Activated B cell treated with CpG ODN at 0.5 μM for 24 hours (primary cell): ENCODE data around the gene CDK11A. TPM values are rescaled to one million over a fixed set of nuclear protein-coding genes. Genes with fewer than 3 reads are reported as not detected.

Experiments
- ATAC-seq: fragments of 200-7000 bp; cut with Tn5 transposase; one replicate; pipeline ENCODE4 v1.10.0; 2021; ENCODE audit warnings: low read depth, mild to moderate bottlenecking, moderate library complexity
- CTCF ChIA-PET: fragments of 350-600 bp; sonication (Branson Sonifier 250); formaldehyde crosslinking; loops from one replicate; lab custom pipeline; 2021; ENCODE audit warnings: antibody characterized with exemption; lab: Charles Lee
- POLR2A ChIA-PET: fragments of 350-600 bp; sonication (Branson Sonifier 250); formaldehyde crosslinking; loops from one replicate; lab custom pipeline; 2021; ENCODE audit warnings: antibody characterized with exemption; lab: Charles Lee
- DNase-seq: peaks from one replicate; pipeline ENCODE4 v3.0.0; 2022
- H3K27ac Mint-ChIP-seq: one replicate; pipeline ENCODE4 v1.8.0; 2020; ENCODE audit warnings: mixed read lengths
- H3K27me3 Mint-ChIP-seq: one replicate; pipeline ENCODE4 v1.8.0; 2021; ENCODE audit warnings: mixed read lengths
- H3K36me3 Mint-ChIP-seq: one replicate; pipeline ENCODE4 v1.8.0; 2021; ENCODE audit warnings: low read depth, mixed read lengths
- H3K4me1 Mint-ChIP-seq: one replicate; pipeline ENCODE4 v1.8.0; 2021; ENCODE audit warnings: mixed read lengths
- H3K4me3 Mint-ChIP-seq: one replicate; pipeline ENCODE4 v1.8.0; 2020; ENCODE audit warnings: mild to moderate bottlenecking, mixed read lengths
- H3K9me3 Mint-ChIP-seq: one replicate; pipeline ENCODE4 v1.8.0; 2020; ENCODE audit warnings: mixed read lengths
- intact Hi-C: fragments of 100-400 bp; cut with micrococcal nuclease; formaldehyde crosslinking; loops from one replicate; pipeline ENCODE4 v1.15.1; 2024
- total RNA-seq: library from RNA; stranded (reverse); gene quantifications from 2 replicates; pipeline ENCODE4 v1.2.3, GENCODE V29; 2022
- TF ChIP-seq, protein P1 (sequence below): fragments of 200-600 bp; IDR thresholded peaks from one replicate; pipeline ENCODE4 v1.8.0; 2022; ENCODE audit warnings: antibody characterized with exemption, mild to moderate bottlenecking

Gene CDK11A
- total RNA-seq, 1 donor from 2014 or later: 58.9 TPM

DNA sequence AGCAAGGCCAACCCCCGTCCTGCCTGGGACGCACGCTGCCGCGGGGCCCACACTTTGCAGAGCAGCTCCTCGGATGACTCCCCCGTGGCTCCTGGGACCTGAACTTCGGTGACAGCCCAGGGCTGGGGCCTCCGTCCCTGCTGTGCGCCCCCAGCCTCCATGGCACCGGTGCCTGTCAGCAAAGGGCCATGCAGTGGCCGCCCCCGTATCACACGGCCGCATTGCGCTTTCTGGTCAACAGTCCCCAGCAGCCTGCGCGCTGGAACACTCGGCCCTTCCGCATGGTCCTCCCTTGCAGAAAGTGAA, 36.1 kb upstream of the CDK11A start:
- CTCF ChIA-PET: no interaction called here
- no peak overlapping the region for H3K4me3 Mint-ChIP-seq
- intact Hi-C loops: no loop called here

DNA sequence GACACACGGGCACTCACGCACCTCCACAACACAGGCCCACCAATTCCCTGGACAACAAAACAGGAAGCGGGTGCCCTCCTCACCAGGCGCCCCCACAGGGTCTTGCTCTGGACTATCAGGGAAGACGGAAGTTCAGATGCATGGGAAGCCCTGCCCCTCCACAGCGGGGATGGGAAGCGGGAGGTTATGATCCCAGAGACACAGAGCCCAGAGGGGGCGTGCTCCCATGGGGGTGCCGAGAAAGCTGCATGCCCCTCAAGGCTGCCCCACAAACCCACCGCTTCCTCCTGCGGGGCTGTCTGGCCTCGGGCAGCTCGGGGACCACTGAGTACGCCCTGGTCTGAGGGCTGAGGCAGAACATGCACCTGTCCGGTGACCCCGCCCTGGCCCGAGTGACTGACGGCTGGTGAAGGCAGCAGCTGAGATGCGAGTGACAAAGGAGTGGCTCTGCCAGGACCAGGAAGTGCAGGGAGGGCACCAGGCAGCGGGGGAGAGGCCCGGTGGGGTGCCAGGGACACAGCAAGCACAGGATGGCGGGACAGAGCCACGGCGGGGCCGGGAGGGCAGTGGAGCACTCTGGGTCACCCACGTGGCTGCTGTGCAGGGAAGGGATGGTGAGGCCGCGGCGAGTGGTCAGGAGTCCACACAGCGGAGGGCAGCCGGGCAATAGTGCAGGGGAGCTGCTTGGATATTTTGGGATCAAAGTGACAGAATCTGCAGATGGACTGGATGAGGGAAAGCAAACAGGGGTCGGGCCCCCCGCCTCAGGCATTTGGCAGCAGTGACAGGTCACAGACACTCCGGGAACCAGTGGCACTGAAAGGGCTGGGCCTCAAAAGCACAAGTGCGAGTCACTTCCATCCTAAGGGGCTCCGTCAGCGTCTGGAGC, 35.5 kb upstream of the CDK11A start:
- peaks cover 86% of the 10 kb centered on the region for H3K36me3 Mint-ChIP-seq
- TF ChIP-seq, protein P1, sequence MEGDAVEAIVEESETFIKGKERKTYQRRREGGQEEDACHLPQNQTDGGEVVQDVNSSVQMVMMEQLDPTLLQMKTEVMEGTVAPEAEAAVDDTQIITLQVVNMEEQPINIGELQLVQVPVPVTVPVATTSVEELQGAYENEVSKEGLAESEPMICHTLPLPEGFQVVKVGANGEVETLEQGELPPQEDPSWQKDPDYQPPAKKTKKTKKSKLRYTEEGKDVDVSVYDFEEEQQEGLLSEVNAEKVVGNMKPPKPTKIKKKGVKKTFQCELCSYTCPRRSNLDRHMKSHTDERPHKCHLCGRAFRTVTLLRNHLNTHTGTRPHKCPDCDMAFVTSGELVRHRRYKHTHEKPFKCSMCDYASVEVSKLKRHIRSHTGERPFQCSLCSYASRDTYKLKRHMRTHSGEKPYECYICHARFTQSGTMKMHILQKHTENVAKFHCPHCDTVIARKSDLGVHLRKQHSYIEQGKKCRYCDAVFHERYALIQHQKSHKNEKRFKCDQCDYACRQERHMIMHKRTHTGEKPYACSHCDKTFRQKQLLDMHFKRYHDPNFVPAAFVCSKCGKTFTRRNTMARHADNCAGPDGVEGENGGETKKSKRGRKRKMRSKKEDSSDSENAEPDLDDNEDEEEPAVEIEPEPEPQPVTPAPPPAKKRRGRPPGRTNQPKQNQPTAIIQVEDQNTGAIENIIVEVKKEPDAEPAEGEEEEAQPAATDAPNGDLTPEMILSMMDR: no peak
- no peaks in the 10 kb centered on the region for H3K9me3 Mint-ChIP-seq
- no peak overlapping the region for H3K27ac Mint-ChIP-seq
- ChIA-PET CTCF (no interaction called here), POLR2A (no interaction called here)
- no peaks in the 10 kb centered on the region for H3K27me3 Mint-ChIP-seq
- DNase-seq (no peak), ATAC-seq (no peak)
- H3K4me1 Mint-ChIP-seq: no peaks in the 10 kb centered on the region
- no peak overlapping the region for H3K4me3 Mint-ChIP-seq
- intact Hi-C loops: no loop called here

More for the DNA sequence above, 36.1 kb upstream of the CDK11A start:
- POLR2A ChIA-PET: no interaction called here
- peaks cover 2% of the 10 kb centered on the region for H3K4me1 Mint-ChIP-seq
- H3K9me3 Mint-ChIP-seq: no peaks in the 10 kb centered on the region
- DNase-seq: no peak
- TF ChIP-seq, protein P1: no peak
- H3K27me3 Mint-ChIP-seq: no peaks in the 10 kb centered on the region
- H3K27ac Mint-ChIP-seq: no peak overlapping the region
- ATAC-seq: no peak
- H3K36me3 Mint-ChIP-seq: peaks cover 85% of the 10 kb centered on the region

DNA sequence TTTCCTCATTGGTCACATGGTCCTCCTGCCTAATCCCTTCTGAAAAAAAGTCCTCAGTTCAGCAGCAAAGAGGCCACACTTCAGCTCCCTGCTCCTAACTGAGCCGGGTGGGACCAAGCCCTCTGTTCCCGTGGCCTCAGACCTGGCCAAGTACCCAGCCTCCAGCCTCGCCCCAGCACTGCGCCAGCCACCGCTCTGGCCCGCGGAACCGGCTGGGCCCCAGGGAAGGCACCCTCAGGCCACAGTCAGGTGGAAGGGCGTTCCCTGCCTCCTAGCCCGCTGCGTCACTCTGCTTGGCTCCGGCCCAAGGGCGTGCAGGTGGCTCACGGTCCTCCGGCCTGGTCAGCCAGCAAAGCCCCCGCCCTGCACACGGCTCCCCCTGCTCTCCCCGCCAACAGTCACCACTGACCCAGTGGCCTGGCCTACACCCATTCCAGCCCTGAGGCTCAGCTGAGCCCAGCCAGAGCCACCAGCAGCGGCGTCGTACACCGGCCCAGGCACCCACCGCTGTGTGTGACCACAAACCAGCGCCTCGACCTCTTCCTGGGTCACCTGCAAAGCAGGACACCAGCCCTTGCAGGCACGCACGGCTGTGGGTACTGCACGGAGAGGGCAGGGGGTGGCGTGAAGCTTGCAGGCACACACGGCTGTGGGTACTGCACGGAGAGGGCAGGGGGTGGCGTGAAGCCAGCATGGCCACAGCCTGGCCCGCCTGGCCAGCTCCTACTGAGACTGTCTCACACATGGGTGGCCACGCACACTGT, 34.7 kb upstream of the CDK11A start:
- H3K27ac Mint-ChIP-seq: no peak overlapping the region
- no peak for ATAC-seq
- H3K4me3 Mint-ChIP-seq: no peak overlapping the region
- no peak for DNase-seq
- H3K4me1 Mint-ChIP-seq: no peaks in the 10 kb centered on the region
- peaks cover 83% of the 10 kb centered on the region for H3K36me3 Mint-ChIP-seq
- no peaks in the 10 kb centered on the region for H3K27me3 Mint-ChIP-seq
- TF ChIP-seq, protein P1: no peak
- no peaks in the 10 kb centered on the region for H3K9me3 Mint-ChIP-seq
- intact Hi-C loops: no loop called here
- CTCF ChIA-PET: no interaction called here
- POLR2A ChIA-PET: interaction anchor here (0.5 kb wide), 1 partner anchor 45 kb away, joined by 15 read pairs; no protein-coding TSS in a partner anchor

DNA sequence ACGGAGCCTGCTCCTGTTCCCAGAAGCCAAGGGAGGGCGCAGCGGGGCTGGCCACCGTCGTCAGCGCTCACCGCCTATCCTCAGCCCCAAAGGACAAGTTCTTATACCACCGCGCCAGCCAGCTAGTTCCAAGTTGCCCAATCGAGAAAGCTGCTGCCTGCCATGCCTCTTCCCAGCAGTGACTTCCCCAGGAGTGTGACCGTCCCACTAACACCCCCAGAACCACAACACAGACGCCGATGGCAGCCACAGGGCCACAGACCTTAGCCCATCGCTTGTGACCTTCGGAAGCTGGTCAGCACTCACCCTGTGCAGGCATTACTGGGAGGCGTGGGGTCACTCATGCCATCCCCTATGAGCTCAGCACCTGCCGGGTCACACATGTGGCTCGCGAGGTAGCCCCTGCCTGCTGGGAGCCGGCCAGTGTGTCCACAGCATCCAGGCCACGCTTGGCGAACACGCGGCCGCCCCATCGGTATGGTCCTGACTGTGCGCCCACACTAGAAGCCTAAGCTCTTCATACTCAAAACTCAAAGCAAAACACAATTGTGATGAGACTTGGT, 34.0 kb upstream of the CDK11A start:
- no peak overlapping the region for H3K4me3 Mint-ChIP-seq
- peaks cover 82% of the 10 kb centered on the region for H3K36me3 Mint-ChIP-seq
- no peak for DNase-seq
- H3K4me1 Mint-ChIP-seq: no peaks in the 10 kb centered on the region
- no peaks in the 10 kb centered on the region for H3K27me3 Mint-ChIP-seq
- intact Hi-C loops: no loop called here
- ATAC-seq: no peak
- H3K9me3 Mint-ChIP-seq: no peaks in the 10 kb centered on the region
- ChIA-PET CTCF (no interaction called here), POLR2A (interaction anchor here (0.5 kb wide), 1 partner anchor 45 kb away, joined by 15 read pairs; no protein-coding TSS in a partner anchor)
- TF ChIP-seq, protein P1: no peak
- no peak overlapping the region for H3K27ac Mint-ChIP-seq
